Activated CD8-positive, alpha-beta T cell treated with anti-CD3 and anti-CD28 coated beads, Interleukin-2, amount 10 ng/mL, durations not matched to agents 7 days and 5 days (primary cell): ENCODE results near the gene URAD. TPM values are rescaled to one million over a fixed set of nuclear protein-coding genes. Genes with fewer than 3 reads are reported as not detected.
"Not testable (repeated sequence)": the region's sequence is repeated elsewhere in the genome, so short reads cannot be mapped to it uniquely, and the experiment has no call there.

Source experiments
- ATAC-seq: fragments of 150-1000 bp; cut with Tn5 transposase; one replicate; pipeline ENCODE4 v1.10.0; 2021; ENCODE audit warnings: moderate library complexity
- CTCF ChIA-PET: fragments of 350-600 bp; sonication (Branson Sonifier 250); formaldehyde crosslinking; loops from one replicate; lab custom pipeline; 2021; ENCODE audit warnings: antibody characterized with exemption; lab: Charles Lee
- POLR2A ChIA-PET: fragments of 350-600 bp; sonication (Branson Sonifier 250); formaldehyde crosslinking; loops from one replicate; lab custom pipeline; 2021; ENCODE audit warnings: antibody characterized with exemption; lab: Charles Lee
- DNase-seq: peaks from one replicate; pipeline ENCODE4 v3.0.0-alpha.2; 2020
- H3K27ac Mint-ChIP-seq: one replicate; pipeline ENCODE4 v1.8.0; 2021; ENCODE audit warnings: mild to moderate bottlenecking, mixed read lengths
- H3K27me3 Mint-ChIP-seq: one replicate; pipeline ENCODE4 v1.8.0; 2021; ENCODE audit warnings: low read depth, mixed read lengths
- H3K36me3 Mint-ChIP-seq: one replicate; pipeline ENCODE4 v1.8.0; 2021; ENCODE audit warnings: low read depth, mixed read lengths
- H3K4me1 Mint-ChIP-seq: one replicate; pipeline ENCODE4 v1.8.0; 2021; ENCODE audit warnings: low read depth, mixed read lengths
- H3K4me3 Mint-ChIP-seq: one replicate; pipeline ENCODE4 v1.8.0; 2021; ENCODE audit warnings: mild to moderate bottlenecking, mixed read lengths
- H3K9me3 Mint-ChIP-seq: one replicate; pipeline ENCODE4 v1.8.0; 2022; ENCODE audit warnings: mixed read lengths; ENCODE audit not compliant: insufficient read depth
- total RNA-seq, 2 experiments: library from RNA; stranded (reverse); gene quantifications; one replicate each; pipeline ENCODE4 v1.2.3, GENCODE V29; 2021

The URAD gene
- total RNA-seq, 2 experiments from 2014 or later = not detected

- H3K4me1 Mint-ChIP-seq = peaks cover 3% of the 10 kb centered on the region
- no peaks in the 10 kb centered on the region for H3K36me3 Mint-ChIP-seq
- H3K4me3 Mint-ChIP-seq = no peak overlapping the region
- CTCF ChIA-PET = no interaction called here
- DNase-seq (no peak), ATAC-seq (no peak)
- POLR2A ChIA-PET = no interaction called here
- H3K27me3 Mint-ChIP-seq = peaks cover 10% of the 10 kb centered on the region
- H3K9me3 Mint-ChIP-seq = no peaks in the 10 kb centered on the region
- no peak overlapping the region for H3K27ac Mint-ChIP-seq
These were observed 25.8 kb upstream of the URAD start for GRCh38 chr13:28014301-28014700.

GRCh38 chr13:28013482-28013881, 25.0 kb upstream of the URAD start:
- Mint-ChIP-seq H3K27ac (no peak overlapping the region), H3K36me3 (no peaks in the 10 kb centered on the region), H3K4me1 (peaks cover 3% of the 10 kb centered on the region), H3K27me3 (peaks cover 13% of the 10 kb centered on the region), H3K4me3 (no peak overlapping the region), H3K9me3 (no peaks in the 10 kb centered on the region)
- ATAC-seq = no peak
- ChIA-PET POLR2A (no interaction called here), CTCF (interaction anchor here (0.6 kb wide), 1 partner anchor 15 kb away, joined by 3 read pairs; no protein-coding TSS in a partner anchor)
- DNase-seq = no peak

- Mint-ChIP-seq H3K4me1 (peaks cover 3% of the 10 kb centered on the region), H3K4me3 (no peak overlapping the region), H3K27ac (no peak overlapping the region), H3K36me3 (no peaks in the 10 kb centered on the region), H3K9me3 (no peaks in the 10 kb centered on the region), H3K27me3 (peaks cover 13% of the 10 kb centered on the region)
- DNase-seq = no peak
- ChIA-PET POLR2A (no interaction called here), CTCF (interaction anchor here (0.6 to 1.4 kb wide), 3 partner anchors 15 to 182 kb away, joined by 3 to 4 read pairs (median 3); no protein-coding TSS in a partner anchor)
- ATAC-seq = no peak
These were observed 24.4 kb upstream of the URAD start for GRCh38 chr13:28012896-28013295.

GRCh38 chr13:28012383-28012782, 23.9 kb upstream of the URAD start:
- no peak for DNase-seq
- no peak overlapping the region for H3K4me3 Mint-ChIP-seq
- peaks cover 13% of the 10 kb centered on the region for H3K27me3 Mint-ChIP-seq
- peaks cover 3% of the 10 kb centered on the region for H3K4me1 Mint-ChIP-seq
- ChIA-PET POLR2A (interaction anchor here (0.6 kb wide), 1 partner anchor 122 kb away, joined by 3 read pairs; no protein-coding TSS in a partner anchor), CTCF (interaction anchor here (0.9 to 1.4 kb wide), 3 partner anchors 14 to 182 kb away, joined by 3 to 5 read pairs (median 4); no protein-coding TSS in a partner anchor)
- H3K9me3 Mint-ChIP-seq = no peaks in the 10 kb centered on the region
- ATAC-seq = no peak
- H3K27ac Mint-ChIP-seq = no peak overlapping the region
- no peaks in the 10 kb centered on the region for H3K36me3 Mint-ChIP-seq

- peaks cover 10% of the 10 kb centered on the region for H3K27me3 Mint-ChIP-seq
These were observed 21.6 kb upstream of the URAD start for GRCh38 chr13:28010046-28010445.

DNA sequence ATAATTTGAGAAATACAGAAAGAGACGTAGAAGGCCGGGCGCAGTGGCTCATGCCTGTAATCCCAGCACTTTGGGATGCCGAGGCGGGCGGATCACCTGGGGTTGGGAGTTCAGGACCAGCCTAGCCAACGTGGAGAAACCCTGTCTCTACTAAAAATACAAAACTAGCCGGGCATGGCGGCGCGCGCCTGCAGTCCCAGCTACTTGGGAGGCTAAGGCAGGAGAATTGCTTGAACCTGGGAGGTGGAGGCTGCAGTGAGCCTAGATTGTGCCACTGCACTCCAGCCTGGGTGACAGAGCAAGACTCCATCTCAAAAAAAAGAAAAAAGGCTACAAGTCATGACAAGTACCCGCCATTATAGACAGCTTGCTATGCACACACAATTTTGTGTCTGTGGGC, 16.5 kb upstream of the URAD start:
- CTCF ChIA-PET, H3K4me3 Mint-ChIP-seq, POLR2A ChIA-PET, H3K4me1 Mint-ChIP-seq, H3K27me3 Mint-ChIP-seq, H3K36me3 Mint-ChIP-seq, DNase-seq, ATAC-seq, H3K9me3 Mint-ChIP-seq, H3K27ac Mint-ChIP-seq: not testable (repeated sequence)

More at GRCh38 chr13:28010046-28010445, 21.6 kb upstream of the URAD start:
- H3K4me1 Mint-ChIP-seq = peaks cover 3% of the 10 kb centered on the region
- H3K27ac Mint-ChIP-seq = no peak overlapping the region
- ChIA-PET CTCF (no interaction called here), POLR2A (interaction anchor here (0.8 kb wide), 1 partner anchor 10 kb away, joined by 3 read pairs; no protein-coding TSS in a partner anchor)
- no peaks in the 10 kb centered on the region for H3K36me3 Mint-ChIP-seq
- no peak for DNase-seq
- H3K4me3 Mint-ChIP-seq = no peak overlapping the region
- ATAC-seq = no peak
- no peaks in the 10 kb centered on the region for H3K9me3 Mint-ChIP-seq

- H3K4me1 Mint-ChIP-seq = no peaks in the 10 kb centered on the region
- ChIA-PET POLR2A (no interaction called here), CTCF (interaction anchor here (1.8 kb wide), 1 partner anchor 19 kb away, joined by 6 read pairs; no protein-coding TSS in a partner anchor)
- no peaks in the 10 kb centered on the region for H3K36me3 Mint-ChIP-seq
- no peak for DNase-seq
- H3K27me3 Mint-ChIP-seq = no peaks in the 10 kb centered on the region
- no peak for ATAC-seq
- no peak overlapping the region for H3K4me3 Mint-ChIP-seq
- H3K9me3 Mint-ChIP-seq = no peaks in the 10 kb centered on the region
- no peak overlapping the region for H3K27ac Mint-ChIP-seq
These were observed 14.6 kb upstream of the URAD start for GRCh38 chr13:28002886-28003698.

- no peaks in the 10 kb centered on the region for H3K27me3 Mint-ChIP-seq
- no peaks in the 10 kb centered on the region for H3K9me3 Mint-ChIP-seq
- no peak overlapping the region for H3K27ac Mint-ChIP-seq
- no peaks in the 10 kb centered on the region for H3K4me1 Mint-ChIP-seq
- H3K4me3 Mint-ChIP-seq = no peak overlapping the region
- no peaks in the 10 kb centered on the region for H3K36me3 Mint-ChIP-seq
- ChIA-PET CTCF (interaction anchor here (1.3 to 1.8 kb wide), 2 partner anchors 18 kb away, joined by 3 to 6 read pairs; no protein-coding TSS in a partner anchor), POLR2A (no interaction called here)
- DNase-seq = no peak
- no peak for ATAC-seq
These were observed 13.5 kb upstream of the URAD start for GRCh38 chr13:28001837-28002473.

DNA sequence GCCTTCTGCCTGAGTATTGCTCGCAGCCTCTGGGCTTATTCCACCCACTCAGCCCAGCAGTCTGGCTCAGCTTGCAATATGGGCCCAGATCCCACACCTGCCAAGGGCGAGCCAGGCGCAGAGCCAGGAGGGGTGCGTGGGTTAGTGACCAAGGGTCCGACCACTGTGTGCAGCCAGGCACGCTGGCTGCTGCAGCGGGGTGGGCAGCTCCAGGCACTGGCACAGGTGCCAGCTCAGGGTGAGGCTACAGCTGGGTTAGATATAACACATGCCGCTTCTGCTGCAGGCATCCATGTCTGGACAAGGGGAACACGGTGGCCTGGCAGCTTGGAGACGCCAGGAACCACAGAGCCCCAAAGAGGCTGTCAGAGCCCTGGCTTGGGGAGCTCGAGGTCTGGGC, 12.6 kb upstream of the URAD start:
- DNase-seq (no peak), ATAC-seq (no peak)
- Mint-ChIP-seq H3K36me3 (no peaks in the 10 kb centered on the region), H3K4me3 (no peak overlapping the region), H3K4me1 (no peaks in the 10 kb centered on the region), H3K27me3 (no peaks in the 10 kb centered on the region), H3K27ac (no peak overlapping the region), H3K9me3 (no peaks in the 10 kb centered on the region)
- ChIA-PET CTCF (interaction anchor here (1.3 kb wide), 1 partner anchor 17 kb away, joined by 3 read pairs; no protein-coding TSS in a partner anchor), POLR2A (no interaction called here)

- H3K36me3 Mint-ChIP-seq = no peaks in the 10 kb centered on the region
- DNase-seq (no peak), ATAC-seq (no peak)
- ChIA-PET CTCF (interaction anchor here (1.3 kb wide), 1 partner anchor 16 kb away, joined by 3 read pairs; no protein-coding TSS in a partner anchor), POLR2A (interaction anchor here (0.8 kb wide), 1 partner anchor 9 kb away, joined by 3 read pairs; no protein-coding TSS in a partner anchor)
- H3K27ac Mint-ChIP-seq = no peak overlapping the region
- no peaks in the 10 kb centered on the region for H3K27me3 Mint-ChIP-seq
- H3K9me3 Mint-ChIP-seq = no peaks in the 10 kb centered on the region
- no peaks in the 10 kb centered on the region for H3K4me1 Mint-ChIP-seq
- no peak overlapping the region for H3K4me3 Mint-ChIP-seq
These were observed 12.1 kb upstream of the URAD start for GRCh38 chr13:28000567-28000966.

GRCh38 chr13:27997904-27998522, 9.5 kb upstream of the URAD start:
- DNase-seq = peak; percentile 55
- ChIA-PET CTCF (interaction anchor here (0.9 to 3.1 kb wide), 9 partner anchors 11 to 624 kb away, joined by 3 to 15 read pairs (median 5); no protein-coding TSS in a partner anchor), POLR2A (no interaction called here)
- Mint-ChIP-seq H3K4me1 (no peaks in the 10 kb centered on the region), H3K9me3 (no peaks in the 10 kb centered on the region), H3K4me3 (no peak overlapping the region), H3K27ac (no peak overlapping the region), H3K36me3 (no peaks in the 10 kb centered on the region), H3K27me3 (no peaks in the 10 kb centered on the region)
- ATAC-seq = peak; percentile 73
